Fibroblast of skin of left quadriceps (primary cell): ENCODE measurements around the gene OPCML.

Source experiments
- DNase-seq, 2 experiments: peaks; one replicate each; pipeline ENCODE4 v3.0.0-alpha.2; 2013; ENCODE audit warnings: low read depth in 2 of 2

Gene OPCML

DNA sequence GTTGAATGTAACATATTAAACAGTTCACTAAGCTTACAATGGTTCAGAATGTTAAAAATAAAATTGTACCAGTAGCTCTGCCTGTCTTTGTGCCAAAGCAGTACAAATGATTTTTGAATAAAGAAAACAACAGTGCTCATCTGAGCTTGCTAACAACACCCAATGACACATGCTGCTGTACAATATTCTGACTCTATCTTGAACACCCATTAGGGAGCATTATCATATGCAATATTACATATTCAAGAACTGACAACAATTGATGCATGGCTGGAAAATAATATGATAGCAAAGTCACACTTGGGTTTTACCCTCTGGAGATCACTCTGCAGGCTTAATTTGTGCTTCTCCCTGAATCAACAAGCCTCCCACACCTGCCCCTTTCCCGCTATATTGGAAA lies 953.7 kb downstream of the OPCML start:
- no peak for DNase-seq

DNA sequence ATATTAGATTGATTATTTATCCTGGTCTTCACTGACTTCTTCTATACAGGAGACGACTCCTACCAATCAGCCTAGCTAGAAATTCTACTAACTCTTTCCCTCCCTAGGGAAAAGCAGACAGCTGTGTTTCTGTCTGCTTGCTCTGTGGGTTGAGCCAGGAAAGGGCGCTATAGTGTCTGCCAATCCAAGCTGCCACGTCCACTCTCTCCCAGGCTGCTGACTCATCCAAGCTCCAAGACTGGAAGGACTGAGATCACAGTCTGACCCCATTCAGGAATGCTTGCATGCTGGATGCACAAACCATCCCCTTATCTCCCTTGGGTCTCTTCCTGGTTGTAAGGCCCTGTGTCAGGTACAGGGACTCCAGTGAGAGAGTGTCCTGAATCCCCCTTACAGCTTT lies 955.6 kb downstream of the OPCML start:
- DNase-seq = peak; percentile 75 to 77

DNA sequence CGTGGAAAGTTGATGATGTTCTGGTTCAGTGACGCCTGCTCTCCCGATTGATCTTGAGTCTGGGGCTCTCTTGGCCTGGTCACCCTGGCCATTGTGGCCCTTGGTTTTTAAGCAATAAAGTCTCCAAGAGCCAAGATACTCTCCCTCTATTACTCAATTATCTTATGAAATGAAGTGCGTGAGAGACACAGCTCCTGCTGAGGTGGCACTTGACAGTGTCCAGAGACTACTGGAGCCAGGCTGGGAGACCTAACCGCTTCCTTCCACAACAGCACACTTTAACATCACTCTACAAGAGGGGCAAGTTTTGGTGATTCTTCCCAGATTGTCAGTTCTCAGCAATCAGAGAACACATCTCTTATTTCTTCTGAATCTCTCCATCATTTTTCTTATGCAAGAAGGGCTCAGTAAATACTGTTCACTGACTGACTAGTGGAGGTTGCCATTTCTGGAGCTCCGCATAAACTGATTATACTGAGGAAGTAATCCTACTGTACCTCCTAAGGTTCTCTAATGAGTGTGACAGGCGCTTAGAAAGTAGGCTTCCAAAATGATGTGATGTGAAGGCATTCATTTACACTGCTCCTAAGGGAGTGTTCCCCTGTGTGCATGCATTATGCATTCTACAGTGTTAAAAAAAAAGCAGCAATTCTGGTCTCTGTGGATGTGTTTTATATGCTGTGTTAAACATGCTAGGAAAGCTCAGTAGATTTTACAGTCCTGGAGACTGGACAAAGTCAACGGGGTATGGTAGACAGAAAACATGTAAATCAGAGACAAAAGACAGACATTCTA lies 968.0 kb downstream of the OPCML start:
- DNase-seq = no peak

DNA sequence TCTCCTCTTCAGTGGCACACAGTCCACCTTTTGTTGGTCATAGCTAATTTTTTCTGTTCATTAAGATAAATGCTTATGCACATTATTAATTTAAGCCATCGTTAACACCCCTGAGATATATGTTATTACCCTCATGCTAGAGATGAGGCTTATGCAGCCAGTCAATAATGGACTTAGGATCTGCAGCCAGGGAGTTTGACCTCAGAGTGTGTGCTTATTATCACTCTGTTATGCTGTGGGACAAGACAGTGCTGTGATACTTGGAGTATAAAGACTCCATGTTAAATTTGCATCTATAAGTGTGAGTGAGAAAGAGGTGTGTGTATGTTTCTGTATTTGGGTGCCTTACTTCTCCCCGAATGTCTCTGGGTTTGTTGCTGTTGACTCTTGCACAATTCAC lies 969.3 kb downstream of the OPCML start:
- DNase-seq = no peak

DNA sequence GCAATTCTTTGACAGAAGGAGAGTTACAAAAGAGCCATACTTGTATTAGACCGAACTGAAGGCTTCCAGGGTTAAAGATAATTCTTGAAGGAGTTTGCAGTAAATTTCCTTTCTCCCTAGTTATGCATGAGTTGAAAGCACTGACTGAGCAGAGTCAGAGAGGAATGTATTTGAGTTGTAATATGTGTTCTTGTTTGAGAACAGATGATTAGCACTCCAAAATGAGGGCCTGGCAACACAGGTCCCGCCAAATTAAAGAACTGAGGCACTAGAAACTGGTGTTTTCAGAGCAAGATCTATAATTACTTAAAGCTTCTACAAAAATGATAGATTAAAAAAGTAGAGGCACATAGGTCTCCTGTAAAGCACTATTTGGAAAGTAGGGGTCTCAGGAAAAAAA lies 970.4 kb downstream of the OPCML start:
- DNase-seq = no peak

DNA sequence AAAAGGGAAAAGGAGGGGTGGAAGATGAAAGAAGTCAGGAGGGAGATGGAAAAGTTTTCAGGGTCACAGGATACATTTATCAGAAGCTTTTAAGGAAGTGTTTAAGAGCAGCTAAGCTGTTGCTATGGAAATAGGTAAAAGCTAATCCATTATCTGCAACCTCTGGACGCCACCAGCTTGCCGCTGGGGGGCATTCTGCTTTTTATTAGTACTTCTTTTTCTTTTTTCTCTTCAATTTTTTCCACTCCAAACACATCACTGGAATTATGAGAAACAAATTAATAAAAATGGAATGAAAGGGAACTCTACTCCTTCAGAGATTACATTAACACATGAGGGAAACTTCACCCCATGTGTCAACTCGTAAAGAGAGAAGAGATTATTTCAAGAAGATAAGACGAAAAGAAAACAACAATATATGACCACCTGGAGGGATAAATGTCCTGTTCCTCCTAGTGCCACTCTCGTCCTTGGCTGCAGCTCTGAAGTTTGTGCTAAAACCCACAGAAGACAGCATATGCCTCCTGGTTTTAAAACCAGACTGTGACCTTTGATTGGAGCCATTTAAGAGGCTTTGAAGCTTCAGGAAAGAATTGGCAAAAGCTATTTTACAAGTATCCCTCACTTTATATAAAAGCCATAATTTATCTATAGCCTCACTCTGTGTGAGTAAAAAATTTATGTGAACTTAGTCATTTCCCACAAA lies 972.8 kb downstream of the OPCML start:
- DNase-seq = no peak

DNA sequence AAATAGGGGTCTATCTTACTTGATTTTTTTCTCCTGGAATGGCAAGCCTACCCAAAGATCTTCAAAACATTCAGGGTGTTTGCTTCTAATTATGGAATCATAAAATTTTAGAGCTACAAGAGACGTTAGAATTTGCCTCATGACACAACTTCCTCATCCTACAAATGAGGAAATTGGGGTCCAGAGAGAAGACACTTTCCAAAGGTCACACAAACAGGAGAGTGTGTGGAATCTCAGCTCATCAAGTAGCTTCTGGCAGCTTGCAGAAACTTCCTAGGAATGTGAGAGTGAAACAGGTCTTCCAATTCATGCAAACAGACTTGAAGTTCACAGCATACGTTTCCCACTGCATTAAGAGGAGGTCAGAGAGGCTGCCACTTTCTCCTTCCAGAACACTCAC lies 976.0 kb downstream of the OPCML start:
- no peak for DNase-seq

DNA sequence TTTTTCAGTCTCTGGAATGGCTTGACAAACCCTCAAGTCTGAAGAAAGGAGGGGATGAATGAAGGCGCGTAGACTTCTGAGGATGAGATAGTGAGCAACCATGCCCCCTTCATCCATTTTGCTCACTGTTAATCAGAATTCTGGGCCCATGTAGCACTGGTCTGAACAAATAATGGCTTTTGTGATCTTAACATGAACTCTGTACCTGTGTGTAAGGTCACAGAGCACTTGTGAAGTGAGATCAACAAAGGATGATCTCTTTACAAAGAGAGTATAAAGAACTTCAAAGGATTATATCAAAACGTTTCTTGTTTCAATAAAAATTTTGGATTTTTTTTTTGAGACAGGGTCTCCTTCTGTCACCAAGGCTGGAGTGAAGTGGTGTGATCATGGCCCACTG lies 976.7 kb downstream of the OPCML start:
- no peak for DNase-seq

DNA sequence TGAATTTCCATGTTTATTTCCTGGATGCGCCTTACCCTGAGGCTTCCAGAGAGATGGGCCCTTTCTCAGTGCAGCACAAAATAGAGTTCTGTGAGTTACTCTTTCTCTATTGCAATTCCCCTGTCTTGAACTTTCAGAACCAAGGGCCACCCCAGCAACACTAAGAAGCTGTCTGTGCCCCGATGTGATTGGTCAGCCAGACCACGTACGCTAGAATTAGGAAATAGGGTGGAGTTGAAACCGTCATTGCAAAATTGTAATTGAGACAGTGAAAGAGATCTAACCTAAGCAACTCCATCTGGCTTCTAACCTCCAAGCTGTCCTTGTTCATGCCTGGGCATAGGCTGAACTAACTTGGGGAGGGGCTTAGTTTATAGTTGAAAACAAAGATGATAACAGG lies 981.3 kb downstream of the OPCML start:
- no peak for DNase-seq

DNA sequence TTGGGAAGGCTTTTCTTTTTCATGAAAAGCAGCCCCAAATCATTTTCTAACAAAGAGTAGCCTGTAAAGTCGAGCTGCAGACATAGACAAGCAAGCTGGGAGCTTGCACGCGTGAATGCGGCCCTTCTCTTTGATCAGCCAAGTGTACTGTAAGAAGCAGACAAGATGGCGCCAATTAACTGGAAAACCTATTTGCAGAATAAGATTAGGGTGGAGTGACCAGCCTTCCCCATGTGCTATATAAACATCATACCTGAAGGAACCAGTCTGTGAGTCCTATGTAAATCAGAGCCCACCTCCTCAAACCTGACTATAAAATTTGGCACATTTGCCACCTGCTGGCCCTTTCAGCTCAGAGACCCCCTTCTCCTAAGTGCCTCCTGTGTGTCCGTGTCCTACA lies 982.7 kb downstream of the OPCML start:
- no peak for DNase-seq

DNA sequence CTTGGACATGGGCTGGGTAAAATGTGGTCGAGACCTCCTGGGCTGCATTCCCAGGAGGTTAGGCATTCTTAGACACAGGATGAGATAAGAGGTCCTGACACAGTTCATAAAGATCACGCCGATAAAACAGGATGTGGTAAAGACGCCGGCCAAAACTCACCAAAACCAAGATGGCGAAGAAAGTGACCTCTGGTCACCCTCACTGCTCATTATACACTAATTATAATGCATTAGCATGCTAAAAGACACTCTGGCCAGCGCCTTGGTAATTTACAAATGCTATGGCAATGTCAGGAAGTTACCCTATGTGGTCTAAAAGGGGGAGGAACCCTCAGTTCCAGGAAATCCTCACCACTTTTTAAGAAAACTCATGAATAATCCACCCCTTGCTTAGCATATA lies 983.3 kb downstream of the OPCML start:
- DNase-seq = no peak

DNA sequence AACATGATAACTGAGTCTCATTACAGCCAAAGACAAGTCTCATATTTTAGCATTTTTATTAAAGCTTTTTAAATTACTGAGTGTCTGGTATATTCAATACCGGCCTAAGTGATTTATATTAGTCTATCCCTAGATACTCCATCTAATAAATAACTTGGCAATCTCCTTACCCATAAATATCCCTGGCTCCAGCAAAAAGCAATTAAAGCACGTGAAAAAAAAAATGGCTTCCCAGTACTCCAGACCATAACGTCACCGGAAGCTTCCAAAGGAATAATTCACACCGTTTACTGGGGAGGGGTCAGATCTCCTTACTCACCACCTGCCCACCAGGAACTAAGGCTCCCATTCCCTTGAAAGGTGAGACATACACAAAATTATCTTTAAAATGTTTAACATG lies 988.3 kb downstream of the OPCML start:
- DNase-seq = no peak

DNA sequence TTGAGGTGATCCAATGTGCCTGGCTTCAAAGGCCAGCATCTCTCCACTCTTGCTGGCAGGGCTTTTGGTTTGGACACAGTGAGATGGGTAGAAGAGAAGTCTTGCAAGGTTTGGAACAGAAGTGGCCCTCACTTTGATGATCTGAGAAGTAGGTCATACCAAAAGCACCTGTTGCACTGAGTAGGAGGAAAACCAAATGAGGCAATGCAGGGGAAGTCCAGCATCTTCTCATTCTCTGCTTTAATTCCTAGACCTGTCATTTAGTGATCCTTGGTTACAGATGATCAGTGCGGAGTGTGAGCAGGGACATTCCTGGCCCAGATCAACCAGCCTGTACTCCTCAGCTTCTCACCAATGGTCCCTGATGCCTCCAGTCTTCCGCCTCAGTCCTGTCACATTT lies 990.5 kb downstream of the OPCML start:
- no peak for DNase-seq

DNA sequence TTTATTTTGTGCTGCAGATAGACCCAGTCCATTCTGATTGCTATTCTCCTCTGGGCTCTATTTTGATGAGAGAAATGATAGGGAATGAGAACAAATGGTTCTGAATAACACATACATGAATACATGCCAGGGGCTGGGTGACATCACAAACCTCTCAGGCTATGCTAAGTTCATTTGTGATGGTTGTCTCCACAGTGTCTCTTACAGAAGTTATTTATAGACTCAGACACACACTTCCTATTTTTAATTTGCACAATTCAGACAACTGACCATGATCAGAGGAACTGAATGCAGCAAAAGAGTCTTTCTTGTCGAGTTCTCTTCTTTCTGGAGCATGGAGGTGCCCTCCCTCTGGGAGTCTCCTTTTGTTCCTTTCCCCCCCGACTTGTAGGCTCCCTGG lies 991.7 kb downstream of the OPCML start:
- no peak for DNase-seq

DNA sequence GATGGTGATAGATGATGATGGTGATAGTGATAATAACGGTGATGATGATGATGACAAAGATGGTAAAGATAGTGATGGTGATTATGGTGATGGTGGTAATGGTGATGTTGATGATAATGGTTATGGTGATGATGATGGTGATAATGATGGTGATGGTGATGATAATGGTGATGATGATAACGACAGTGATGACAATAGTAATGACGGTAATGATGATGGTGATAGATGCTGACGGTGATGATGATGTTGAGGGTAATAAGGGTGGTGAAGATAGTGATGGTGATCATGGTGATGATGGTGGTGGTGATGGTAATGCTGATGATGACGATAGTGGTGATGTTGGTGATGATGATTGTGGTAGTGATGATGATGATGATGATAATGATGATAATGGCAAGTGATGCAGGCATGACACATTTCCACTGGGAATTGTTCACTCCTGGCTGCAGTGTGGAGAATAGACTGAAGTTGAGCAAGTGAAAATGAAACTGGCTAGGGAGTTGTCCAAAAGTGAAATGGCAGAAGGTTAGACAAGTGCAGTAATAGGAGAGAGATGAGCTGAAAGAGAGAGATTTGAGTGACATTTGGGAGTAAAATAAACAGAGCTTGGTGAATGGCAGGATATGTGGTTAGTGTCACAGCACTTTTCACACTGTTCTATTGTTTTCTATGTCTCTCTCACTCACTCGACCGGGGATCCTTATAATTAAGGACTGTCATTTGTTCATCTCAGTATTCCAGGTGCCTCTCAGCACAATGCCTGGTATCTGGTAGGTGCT lies 992.5 kb downstream of the OPCML start:
- DNase-seq = no peak

DNA sequence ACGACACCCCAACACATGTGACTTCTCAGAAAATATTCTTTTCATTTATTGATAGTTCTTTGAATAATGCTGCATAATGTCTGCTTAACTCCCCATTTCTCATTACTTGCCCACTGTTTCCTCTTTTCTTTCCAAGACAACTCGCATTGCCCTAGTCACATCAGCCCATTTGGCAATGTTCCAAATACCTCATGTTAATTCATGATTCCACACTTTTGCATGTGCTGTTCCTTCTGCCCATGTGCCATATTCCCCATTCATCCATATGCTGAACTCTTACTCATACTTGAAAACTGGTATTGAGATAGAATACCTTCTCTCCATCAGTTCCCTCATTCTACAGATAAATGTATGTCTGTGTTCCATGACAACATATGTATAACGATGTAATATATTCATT lies 993.7 kb downstream of the OPCML start:
- DNase-seq = no peak

DNA sequence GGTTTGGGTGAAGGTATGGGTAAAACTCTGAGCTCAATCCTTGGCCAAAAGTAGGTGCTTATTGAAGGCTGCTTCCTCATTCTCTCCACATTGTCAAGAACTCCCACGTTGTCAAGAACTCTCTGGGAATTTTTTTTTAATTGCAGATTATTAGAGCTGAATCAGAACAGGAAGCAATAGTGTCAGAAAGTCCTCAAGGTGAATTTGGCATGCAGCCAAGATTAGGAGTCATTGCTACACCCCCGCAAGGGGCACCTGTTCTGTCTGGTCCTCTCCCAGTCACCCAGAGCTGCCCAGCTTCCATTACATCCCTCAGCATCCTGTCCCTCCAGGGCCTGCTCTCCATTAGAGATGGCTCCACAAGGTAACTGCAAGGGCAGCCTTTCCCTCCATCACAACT lies 996.5 kb downstream of the OPCML start:
- DNase-seq = no peak

DNA sequence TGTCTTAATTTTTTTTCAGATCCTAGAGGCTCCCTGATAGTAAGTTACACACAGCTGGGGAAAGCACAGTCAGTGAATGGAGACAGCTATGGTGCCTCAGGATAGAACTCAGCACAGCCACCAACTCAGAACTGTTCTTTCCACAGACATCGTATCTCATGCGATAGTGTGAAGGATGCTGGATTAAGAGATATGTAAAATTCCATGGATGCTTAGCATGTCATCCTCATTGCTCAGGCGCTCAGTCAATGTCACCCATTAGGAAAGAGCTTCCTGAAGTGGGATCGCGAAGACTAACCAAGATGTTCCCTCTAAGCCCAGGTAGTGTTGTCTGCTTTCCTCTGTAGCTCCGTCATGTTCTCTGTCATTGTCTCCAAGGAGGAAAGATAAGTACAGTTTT lies 1000.4 kb downstream of the OPCML start:
- DNase-seq = no peak

DNA sequence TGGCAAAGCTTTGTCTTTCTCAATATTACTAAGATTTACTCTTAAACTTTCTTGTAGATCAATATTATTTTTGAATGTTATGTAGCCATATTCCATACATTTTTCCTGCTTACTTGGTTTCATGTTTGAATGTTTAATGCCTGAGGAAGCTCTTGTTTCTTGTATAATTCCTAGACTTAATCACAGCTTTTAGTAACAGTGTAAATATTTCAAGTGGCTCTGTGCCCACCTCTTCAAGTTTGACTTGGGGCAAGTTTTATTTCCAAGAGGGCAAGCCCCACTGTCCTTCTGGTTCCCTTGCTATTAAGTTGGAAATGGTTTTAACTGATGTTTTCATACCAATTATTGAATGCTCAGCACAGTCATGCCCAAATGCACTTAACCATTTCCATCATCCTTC lies 1004.1 kb downstream of the OPCML start:
- DNase-seq = no peak

DNA sequence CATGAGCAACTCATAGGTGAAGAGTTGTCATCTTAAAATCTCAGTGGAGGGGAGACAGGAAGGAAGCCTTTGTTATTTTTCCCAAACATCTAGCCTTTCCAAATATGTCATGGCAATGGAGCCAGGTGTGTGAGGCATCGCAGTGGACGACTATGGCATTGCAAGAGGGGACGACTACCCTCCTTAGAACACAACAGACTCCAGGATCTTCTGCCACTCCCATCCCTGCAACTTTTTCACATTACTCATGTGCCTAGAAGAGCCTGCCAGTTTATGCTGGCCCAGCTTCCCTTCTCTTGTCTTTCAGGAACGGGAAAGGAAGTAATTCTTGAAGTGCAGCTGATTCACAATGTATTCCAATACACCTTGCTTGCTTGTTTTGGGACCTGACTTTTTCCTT lies 1008.4 kb downstream of the OPCML start:
- no peak for DNase-seq

DNA sequence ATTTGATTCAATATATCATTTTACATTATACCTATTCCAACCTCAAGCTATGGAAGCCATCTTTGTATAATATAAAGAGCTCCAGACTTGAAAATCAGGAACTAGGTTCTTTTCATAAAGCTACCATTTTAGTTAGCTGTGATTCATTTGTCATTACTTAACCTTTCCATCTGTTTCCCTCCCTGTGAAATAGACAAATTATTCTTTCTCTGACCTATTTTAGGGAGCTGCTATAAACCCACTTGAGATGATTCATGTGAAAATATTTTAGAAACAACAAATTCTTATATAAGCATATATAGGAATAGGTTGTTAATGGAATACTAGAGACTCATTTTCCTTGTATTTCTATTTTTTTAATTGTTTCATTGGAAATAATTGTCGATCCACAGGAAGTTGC lies 1012.1 kb downstream of the OPCML start:
- peak; percentile 70 to 73 for DNase-seq

DNA sequence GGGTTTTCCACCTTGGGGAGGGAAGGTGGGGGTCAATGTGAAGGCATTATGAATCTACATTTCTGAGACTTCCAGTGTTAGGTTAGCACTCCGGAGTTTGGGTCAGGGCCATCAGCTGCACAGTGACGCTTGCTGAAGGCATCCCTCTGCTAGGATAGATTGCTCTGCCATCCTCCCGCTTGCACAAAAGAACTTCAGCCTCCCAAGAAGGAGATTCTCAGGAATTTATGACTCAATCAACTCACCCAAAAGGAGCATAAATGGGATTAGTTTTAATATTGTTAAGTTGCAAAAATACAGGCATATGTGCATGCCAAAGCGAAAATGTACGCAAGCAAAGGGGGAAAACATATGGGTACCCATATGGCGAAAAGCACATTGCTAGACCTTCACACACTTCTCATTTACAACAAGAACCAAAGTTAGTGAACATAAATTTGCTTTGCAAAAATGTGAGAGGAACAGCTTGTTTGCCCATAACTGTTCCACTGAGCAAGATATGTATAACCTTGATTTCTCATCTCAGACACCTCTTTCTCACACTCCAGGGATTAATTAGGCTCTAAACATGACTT lies 1013.0 kb downstream of the OPCML start:
- DNase-seq = peak; percentile 85 to 89
